Adrenal gland (tissue), 12 donors: Measurements from ENCODE around the gene CKS1B. TPM values are rescaled to one million over a fixed set of nuclear protein-coding genes. Genes with fewer than 3 reads are reported as not detected.

Experiments used
- DNase-seq, 7 donors: peaks; one replicate each; pipeline ENCODE4 v3.0.0-alpha.2; 2019 to 2020
- H3K27ac ChIP-seq, 5 donors: fragments of 200-600 bp; sonication (generic) in 4 of 5; 1 replicate in 3 of 5; 2 replicates in 2 of 5; pipeline versions ENCODE4 v1.5.1 to v1.8.0; 2016 to 2020; ENCODE audit warnings: mild to moderate bottlenecking in 1 of 5
- H3K27me3 ChIP-seq: fragments of 200-600 bp; 2 replicates; pipeline ENCODE4 v1.8.0; 2021
- H3K36me3 ChIP-seq, 2 donors: fragments of 200-600 bp; replicated peaks in 1 of 2; 1 replicate in 1 of 2; 2 replicates in 1 of 2; pipeline versions ENCODE4 v1.5.1 to v1.8.0; 2018 to 2022
- H3K4me1 ChIP-seq, 2 donors: fragments of 200-600 bp; replicated peaks in 1 of 2; 1 replicate in 1 of 2; 2 replicates in 1 of 2; pipeline versions ENCODE4 v1.5.1 to v1.8.0; 2018 to 2021
- H3K4me3 ChIP-seq, 4 donors: fragments of 200-600 bp; sonication (generic) in 3 of 4; one replicate each; pipeline ENCODE4 v1.5.1; 2016 to 2018
- H3K9me3 ChIP-seq, 3 donors: fragments of 200-600 bp; sonication (generic) in 1 of 3; replicated peaks in 1 of 3; 1 replicate in 2 of 3; 2 replicates in 1 of 3; pipeline versions ENCODE4 v1.5.1 to v1.8.0; 2016 to 2021
- POLR2A ChIP-seq, 2 donors: fragments of 450-650 bp; IDR thresholded peaks; one replicate each; pipeline ENCODE4 v1.6.1; 2017; ENCODE audit warnings: antibody characterized with exemption in 2 of 2, mild to moderate bottlenecking in 2 of 2, moderate library complexity in 1 of 2
- WGBS, 4 donors: extraction: QIAGEN DNeasy Blood & Tissue Kit in 2 of 4; methylation state at CpG; one replicate each; pipeline versions ENCODE4 v1.1.5 to v1.1.7; 2013 to 2017; 5-methylcytosine and 5-hydroxymethylcytosine counted together
- intact Hi-C, 2 donors: fragments of 100-400 bp; cut with DNase I; formaldehyde crosslinking; loops; one replicate each; pipeline versions ENCODE4 v1.14.1 to v1.15.0; 2022 to 2023
- polyA plus RNA-seq, 3 donors: library from polyadenylated mRNA; stranded (reverse); fragments of 200-250 nt in 2 of 3; fragments of 350-450 nt in 1 of 3; fragmentation: Illumina TruSeq in 1 of 3; extraction: RNeasy Lipid Tissue Mini Kit (QIAGEN cat#74804) in 1 of 3; gene quantifications; one replicate each; pipeline ENCODE4 v1.2.3, GENCODE V29; 2013 to 2014
- total RNA-seq, 9 donors: library from RNA; depleted of rRNA in 4 of 9; stranded (reverse); fragments of >200 nt in 4 of 9; fragments of 120-200 nt in 1 of 9; fragmentation: NEBNext Ultra II Directional in 1 of 9; extraction: Animal tissue kit (Norgen Biotek cat#: 25700) in 1 of 9; gene quantifications; one replicate each; pipeline versions ENCODE4 v1.1.0 to v1.2.4, GENCODE V29; 2013 to 2023
- TF ChIP-seq, protein P1 (sequence below), 6 experiments: fragments of 450-650 bp in 4 of 6; fragments of 200-600 bp in 2 of 6; sonication (generic) in 1 of 6; IDR thresholded peaks; 1 replicate in 5 of 6; 2 replicates in 1 of 6; pipeline versions ENCODE4 v1.5.1 to v1.8.0; 2016 to 2021; ENCODE audit warnings: antibody characterized with exemption in 6 of 6, mild to moderate bottlenecking in 2 of 6, moderate library complexity in 1 of 6
- donor health status: healthy with polysubstance abuse.
- donor health status: Bipolar disorder and iron deficiency.
- donor health status: DM: yes; HTN: yes; CAD: no.
- donor health status: DM: no; HTN: no; CAD: no.
- donor health status: DM: no; HTN: no; CAD: no.
- donor health status: DM: yes; HTN: yes; CAD: no.

CKS1B gene
- total and polyA plus RNA-seq, 12 donors: 12.4 to 87.0 (median 29.5) TPM

- Histone ChIP-seq H3K27ac (peak overlapping the region in 1 of 5 donors; percentile 70), H3K36me3 (peaks cover 0 to 61% of the 10 kb centered on the region in 2 donors), H3K4me3 (no peak overlapping the region), H3K27me3 (no peaks in the 10 kb centered on the region), H3K4me1 (peaks cover 23 to 41% of the 10 kb centered on the region in 2 donors), H3K9me3 (no peaks in the 10 kb centered on the region)
- 81 to 85% (median 84%) methylated on average over 5 to 7 of the region's 7 CpGs for WGBS, 4 donors
- TF ChIP-seq, protein P1, sequence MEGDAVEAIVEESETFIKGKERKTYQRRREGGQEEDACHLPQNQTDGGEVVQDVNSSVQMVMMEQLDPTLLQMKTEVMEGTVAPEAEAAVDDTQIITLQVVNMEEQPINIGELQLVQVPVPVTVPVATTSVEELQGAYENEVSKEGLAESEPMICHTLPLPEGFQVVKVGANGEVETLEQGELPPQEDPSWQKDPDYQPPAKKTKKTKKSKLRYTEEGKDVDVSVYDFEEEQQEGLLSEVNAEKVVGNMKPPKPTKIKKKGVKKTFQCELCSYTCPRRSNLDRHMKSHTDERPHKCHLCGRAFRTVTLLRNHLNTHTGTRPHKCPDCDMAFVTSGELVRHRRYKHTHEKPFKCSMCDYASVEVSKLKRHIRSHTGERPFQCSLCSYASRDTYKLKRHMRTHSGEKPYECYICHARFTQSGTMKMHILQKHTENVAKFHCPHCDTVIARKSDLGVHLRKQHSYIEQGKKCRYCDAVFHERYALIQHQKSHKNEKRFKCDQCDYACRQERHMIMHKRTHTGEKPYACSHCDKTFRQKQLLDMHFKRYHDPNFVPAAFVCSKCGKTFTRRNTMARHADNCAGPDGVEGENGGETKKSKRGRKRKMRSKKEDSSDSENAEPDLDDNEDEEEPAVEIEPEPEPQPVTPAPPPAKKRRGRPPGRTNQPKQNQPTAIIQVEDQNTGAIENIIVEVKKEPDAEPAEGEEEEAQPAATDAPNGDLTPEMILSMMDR (IDR thresholded peaks at IDR 0.05): no peak
- TF ChIP-seq POLR2A (IDR thresholded peaks at IDR 0.05): no peak
- intact Hi-C loops: loop anchor here in 1 of 2 donors (5.0 kb wide), 1 partner anchor 36 kb away; the partner anchor contains the start of gene ZBTB7B
- no peak for DNase-seq
Measured at GRCh38 chr1:154966111-154966510, 8.4 kb upstream of the CKS1B start.

DNA sequence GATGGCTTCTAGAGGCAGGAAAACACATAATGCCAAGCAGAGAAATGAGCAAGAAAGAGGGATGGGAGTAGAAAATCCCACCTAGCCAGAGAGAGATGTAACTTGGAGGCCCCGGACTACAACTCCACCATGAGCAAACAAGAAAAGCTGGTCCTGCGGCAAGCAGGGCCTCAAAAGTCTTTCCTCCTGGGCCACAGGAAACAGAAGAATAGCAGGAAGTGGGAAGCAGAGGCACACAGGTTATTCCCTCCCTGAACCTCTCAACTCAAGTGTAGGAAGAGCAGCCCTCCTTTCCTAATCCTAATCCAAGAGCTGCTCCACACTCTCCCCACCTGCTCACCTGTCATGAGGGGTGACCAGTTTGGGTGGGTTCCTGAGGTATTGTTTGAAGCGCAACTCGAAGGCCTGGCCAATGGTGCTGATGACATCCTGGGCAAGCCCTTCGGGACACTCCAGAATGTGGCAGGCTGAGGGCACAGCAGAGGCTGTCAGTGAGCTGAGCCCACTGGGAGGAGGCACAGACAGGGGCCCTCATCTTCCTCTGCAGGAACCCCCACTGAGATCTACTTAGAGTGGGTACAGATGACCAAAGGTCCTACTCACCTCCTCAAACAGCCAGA is 7.0 kb upstream of the CKS1B start:
- Histone ChIP-seq H3K4me1 (peaks cover 35 to 51% of the 10 kb centered on the region in 2 donors), H3K36me3 (peaks cover 0 to 60% of the 10 kb centered on the region in 2 donors), H3K27me3 (no peaks in the 10 kb centered on the region), H3K9me3 (no peaks in the 10 kb centered on the region), H3K27ac (peak overlapping the region in 2 of 5 donors; percentile 70 to 100), H3K4me3 (no peak overlapping the region)
- 74 to 86% (median 82%) methylated on average over 3 to 5 of the region's 5 CpGs for WGBS, 4 donors
- TF ChIP-seq, protein P1 (IDR thresholded peaks at IDR 0.05): no peak
- no peak for TF ChIP-seq POLR2A (IDR thresholded peaks at IDR 0.05)
- no peak for DNase-seq
- intact Hi-C loops: loop anchor here in 1 of 2 donors (5.0 kb wide), 1 partner anchor 35 kb away; the partner anchor contains the start of gene ZBTB7B

- WGBS, 4 donors: 75 to 91% (median 77%) methylated on average over 2 to 3 of the region's 3 CpGs
- DNase-seq: no peak
- H3K4me3 ChIP-seq: peak overlapping the region in 1 of 4 donors; percentile 75
- peak overlapping the region in 4 of 5 donors; percentile 23 to 100 (median 52) for H3K27ac ChIP-seq
- intact Hi-C loops: loop anchor here in 1 of 2 donors (5.0 kb wide), 1 partner anchor 34 kb away; the partner anchor contains the start of gene ZBTB7B
- peaks cover 35 to 50% of the 10 kb centered on the region in 2 donors for H3K4me1 ChIP-seq
- no peaks in the 10 kb centered on the region for H3K9me3 ChIP-seq
- no peak for TF ChIP-seq POLR2A (IDR thresholded peaks at IDR 0.05)
- TF ChIP-seq, protein P1 (IDR thresholded peaks at IDR 0.05): no peak
- no peaks in the 10 kb centered on the region for H3K27me3 ChIP-seq
- H3K36me3 ChIP-seq: peaks cover 0 to 47% of the 10 kb centered on the region in 2 donors
Measured at GRCh38 chr1:154968731-154969130, 5.8 kb upstream of the CKS1B start.

DNA sequence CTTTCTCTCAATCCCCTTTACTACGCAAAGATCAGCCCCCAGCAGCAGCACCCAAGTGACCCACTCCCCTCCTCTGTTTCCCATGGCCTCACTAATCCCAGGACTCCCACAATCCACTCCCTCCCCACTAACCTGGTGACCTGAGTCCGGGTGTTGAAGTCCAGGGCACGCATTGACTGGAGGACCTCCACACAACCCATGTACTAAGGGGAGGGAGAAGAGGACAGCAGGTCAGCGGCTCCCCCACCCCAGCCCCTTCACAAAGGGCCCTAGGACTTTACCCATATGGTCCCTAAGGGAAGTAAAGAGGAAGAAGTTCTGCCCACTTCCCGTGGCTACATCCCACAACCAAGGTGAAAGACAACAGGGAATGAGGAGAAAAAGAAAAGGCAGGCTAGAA is 5.2 kb upstream of the CKS1B start:
- no peaks in the 10 kb centered on the region for H3K9me3 ChIP-seq
- peak overlapping the region in 4 of 5 donors; percentile 33 to 100 (median 84) for H3K27ac ChIP-seq
- H3K4me3 ChIP-seq: peak overlapping the region in 1 of 4 donors; percentile 75
- TF ChIP-seq, protein P1 (IDR thresholded peaks at IDR 0.05): no peak
- no peak for TF ChIP-seq POLR2A (IDR thresholded peaks at IDR 0.05)
- no peak for DNase-seq
- peaks cover 35 to 50% of the 10 kb centered on the region in 2 donors for H3K4me1 ChIP-seq
- intact Hi-C loops: loop anchor here in 1 of 2 donors (5.0 kb wide), 1 partner anchor 33 kb away; the partner anchor contains the start of gene ZBTB7B
- peaks cover 0 to 42% of the 10 kb centered on the region in 2 donors for H3K36me3 ChIP-seq
- 40 to 73% (median 59%) methylated on average over 5 of the region's 5 CpGs for WGBS, 4 donors
- no peaks in the 10 kb centered on the region for H3K27me3 ChIP-seq
